SK-N-SH treated with all-trans-retinoic acid at 6 μM for 48 hours (cell line): Measurements from ENCODE around the gene NPAS3.

ENCODE experiments used
- PPARA ChIP-seq: fragments of 250-450 bp; sonication (Bioruptor Pico); IDR thresholded peaks from 2 replicates; pipeline ENCODE4 v1.5.0; 2020; ENCODE audit warnings: mild to moderate bottlenecking, borderline replicate concordance
- TCF4 ChIP-seq: fragments of 250-450 bp; sonication (Bioruptor Pico); IDR thresholded peaks from 2 replicates; pipeline ENCODE4 v1.8.0; 2021; ENCODE audit warnings: mild to moderate bottlenecking, moderate library complexity, borderline replicate concordance
- ZFP3 ChIP-seq: fragments of 250-450 bp; sonication (Bioruptor Pico); IDR thresholded peaks from 2 replicates; pipeline ENCODE4 v1.5.0; 2020; ENCODE audit warnings: mild to moderate bottlenecking, moderate library complexity
- ZFP30 ChIP-seq: fragments of 450-650 bp; formaldehyde crosslinking; IDR thresholded peaks from 2 replicates; pipeline ENCODE4 v1.5.0; 2022; ENCODE audit warnings: mild to moderate bottlenecking, moderate library complexity
- ZNF8 ChIP-seq: fragments of 450-650 bp; formaldehyde crosslinking; IDR thresholded peaks from 2 replicates; pipeline ENCODE4 v1.5.0; 2020; ENCODE audit warnings: mild to moderate bottlenecking, moderate library complexity
- TF ChIP-seq, protein P1 (sequence below): fragments of 250-450 bp; sonication (Bioruptor Pico); IDR thresholded peaks from 2 replicates; pipeline ENCODE4 v1.8.0; 2020; ENCODE audit warnings: mild to moderate bottlenecking, moderate library complexity, borderline replicate concordance
- TF ChIP-seq, protein P2 (sequence below): fragments of 250-450 bp; sonication (Bioruptor Pico); IDR thresholded peaks from 2 replicates; pipeline ENCODE4 v1.5.1; 2020; ENCODE audit warnings: low read depth, mild to moderate bottlenecking, moderate library complexity

DNA sequence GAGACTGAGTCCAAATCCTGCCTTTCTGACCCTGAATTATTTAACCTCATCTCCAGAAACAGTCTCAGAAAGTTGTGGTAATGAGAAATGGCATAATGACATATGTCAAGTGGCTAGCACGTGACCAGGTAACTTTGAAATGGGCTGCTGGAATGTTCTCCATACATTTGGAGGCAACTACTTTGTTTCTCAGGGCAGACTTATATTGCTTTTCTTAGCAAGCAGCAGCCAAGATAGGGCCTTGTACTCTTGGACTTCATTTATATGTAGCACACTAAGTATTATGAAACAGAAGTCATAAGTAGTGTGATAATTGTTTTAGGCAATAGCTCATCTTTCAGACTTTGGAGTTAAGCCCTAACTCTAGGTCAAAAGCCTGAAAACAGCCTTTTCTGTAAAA is 494.7 kb downstream of the NPAS3 start:
- no peak for TF ChIP-seq ZFP30
- TF ChIP-seq, protein P1, sequence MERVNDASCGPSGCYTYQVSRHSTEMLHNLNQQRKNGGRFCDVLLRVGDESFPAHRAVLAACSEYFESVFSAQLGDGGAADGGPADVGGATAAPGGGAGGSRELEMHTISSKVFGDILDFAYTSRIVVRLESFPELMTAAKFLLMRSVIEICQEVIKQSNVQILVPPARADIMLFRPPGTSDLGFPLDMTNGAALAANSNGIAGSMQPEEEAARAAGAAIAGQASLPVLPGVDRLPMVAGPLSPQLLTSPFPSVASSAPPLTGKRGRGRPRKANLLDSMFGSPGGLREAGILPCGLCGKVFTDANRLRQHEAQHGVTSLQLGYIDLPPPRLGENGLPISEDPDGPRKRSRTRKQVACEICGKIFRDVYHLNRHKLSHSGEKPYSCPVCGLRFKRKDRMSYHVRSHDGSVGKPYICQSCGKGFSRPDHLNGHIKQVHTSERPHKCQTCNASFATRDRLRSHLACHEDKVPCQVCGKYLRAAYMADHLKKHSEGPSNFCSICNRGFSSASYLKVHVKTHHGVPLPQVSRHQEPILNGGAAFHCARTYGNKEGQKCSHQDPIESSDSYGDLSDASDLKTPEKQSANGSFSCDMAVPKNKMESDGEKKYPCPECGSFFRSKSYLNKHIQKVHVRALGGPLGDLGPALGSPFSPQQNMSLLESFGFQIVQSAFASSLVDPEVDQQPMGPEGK (CRISPR knock-in tag) = no peak
- TF ChIP-seq ZFP3 (CRISPR knock-in tag) = no peak
- TF ChIP-seq TCF4 (CRISPR knock-in tag) = no peak
- no peak for TF ChIP-seq ZNF8
- TF ChIP-seq PPARA (CRISPR knock-in tag) = no peak
- TF ChIP-seq, protein P2, sequence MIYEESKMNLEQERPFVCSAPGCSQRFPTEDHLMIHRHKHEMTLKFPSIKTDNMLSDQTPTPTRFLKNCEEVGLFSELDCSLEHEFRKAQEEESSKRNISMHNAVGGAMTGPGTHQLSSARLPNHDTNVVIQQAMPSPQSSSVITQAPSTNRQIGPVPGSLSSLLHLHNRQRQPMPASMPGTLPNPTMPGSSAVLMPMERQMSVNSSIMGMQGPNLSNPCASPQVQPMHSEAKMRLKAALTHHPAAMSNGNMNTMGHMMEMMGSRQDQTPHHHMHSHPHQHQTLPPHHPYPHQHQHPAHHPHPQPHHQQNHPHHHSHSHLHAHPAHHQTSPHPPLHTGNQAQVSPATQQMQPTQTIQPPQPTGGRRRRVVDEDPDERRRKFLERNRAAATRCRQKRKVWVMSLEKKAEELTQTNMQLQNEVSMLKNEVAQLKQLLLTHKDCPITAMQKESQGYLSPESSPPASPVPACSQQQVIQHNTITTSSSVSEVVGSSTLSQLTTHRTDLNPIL = no peak
